ENCODE measurements around the gene HNRNPA1L2.
"Not testable (repeated sequence)": the region's sequence is repeated elsewhere in the genome, so short reads cannot be mapped to it uniquely, and the experiment has no call there.

HNRNPA1L2 gene

DNA sequence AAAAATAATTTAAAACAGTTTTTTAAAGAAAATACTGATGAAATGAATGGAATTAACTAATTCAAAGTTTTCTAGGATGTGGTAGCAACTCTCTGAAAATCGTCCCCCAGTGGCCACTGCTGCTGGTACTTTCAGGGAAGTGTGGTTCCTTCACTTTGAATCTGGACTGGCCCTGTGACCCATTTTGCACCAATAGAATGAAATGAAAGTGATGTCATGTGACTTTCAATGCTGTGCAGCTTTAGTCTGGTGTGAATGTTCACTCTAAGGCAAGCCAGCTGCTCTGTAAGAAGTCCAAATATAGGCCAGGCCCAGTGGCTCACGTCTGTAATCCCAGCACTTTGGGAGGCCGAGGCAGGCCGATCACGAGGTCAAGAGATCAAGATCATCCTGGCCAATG is 26.4 kb upstream of the HNRNPA1L2 start:
- Mint-ChIP-seq H3K9me3 (ENCODE audit: low read depth) (no peaks in the 10 kb centered on the region), H3K36me3 (no peaks in the 10 kb centered on the region), H3K27me3 (peaks cover 1% of the 10 kb centered on the region), H3K4me3 (peak overlapping the region; percentile 99), H3K4me1 (ENCODE audit: low read depth) (peaks cover 20% of the 10 kb centered on the region), H3K27ac (peak overlapping the region; percentile 54)

DNA sequence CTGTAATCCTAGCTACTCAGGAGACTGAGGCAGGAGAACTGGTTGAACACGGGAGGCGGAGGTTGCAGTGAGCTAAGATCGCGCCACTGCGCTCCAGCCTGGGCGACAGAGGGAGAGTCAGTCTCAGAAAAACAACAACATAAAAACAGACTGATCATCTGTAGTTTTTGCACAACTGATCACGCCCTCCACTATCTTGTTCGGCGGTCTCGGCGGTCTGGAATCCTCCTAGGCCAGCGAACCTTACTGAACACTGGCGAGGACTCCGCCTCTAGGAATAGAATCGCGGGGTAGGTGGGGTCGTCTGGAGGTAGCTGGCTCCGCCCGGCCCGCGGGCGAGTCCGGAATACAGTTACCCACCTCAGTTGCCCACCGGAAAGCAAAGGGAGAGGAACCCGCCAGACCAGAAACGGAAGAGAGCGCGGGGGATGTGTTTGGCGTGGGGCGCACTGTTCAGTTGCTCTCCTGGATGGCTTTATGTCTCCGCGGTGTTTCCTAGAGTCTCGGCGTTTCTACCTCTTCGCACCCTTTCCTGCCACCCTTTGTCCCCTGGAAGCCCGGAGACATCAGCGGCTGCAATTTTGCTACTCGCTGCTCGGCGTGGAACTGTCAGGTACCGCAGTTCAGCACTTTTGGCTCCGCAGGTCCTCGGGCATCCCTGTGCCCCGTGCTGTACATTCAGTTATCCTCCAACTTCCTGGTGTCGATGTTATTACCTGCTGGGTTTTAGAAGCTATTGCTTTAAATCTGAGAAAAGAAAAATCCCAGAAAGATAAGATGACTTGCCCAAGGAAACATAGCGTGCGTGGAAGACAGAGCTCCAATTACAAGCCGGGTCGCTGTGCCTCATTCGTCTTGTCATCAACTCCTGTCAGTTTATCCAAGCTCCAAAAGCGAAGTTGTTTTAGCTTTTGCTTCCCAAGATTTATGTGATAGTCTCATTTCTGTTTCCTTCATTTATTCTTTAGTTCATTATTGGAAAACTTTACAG is 24.9 kb upstream of the HNRNPA1L2 start:
- Mint-ChIP-seq H3K4me1 (ENCODE audit: low read depth) (peaks cover 30% of the 10 kb centered on the region), H3K27me3 (no peaks in the 10 kb centered on the region), H3K27ac (peak overlapping the region; percentile 96), H3K4me3 (peak overlapping the region; percentile 99), H3K36me3 (no peaks in the 10 kb centered on the region), H3K9me3 (ENCODE audit: low read depth) (no peaks in the 10 kb centered on the region)

GRCh38 chr13:52631083-52631690 is 11.0 kb upstream of the HNRNPA1L2 start:
- H3K27ac Mint-ChIP-seq; H3K27me3 Mint-ChIP-seq; H3K9me3 Mint-ChIP-seq (ENCODE audit: low read depth); H3K4me3 Mint-ChIP-seq; H3K4me1 Mint-ChIP-seq (ENCODE audit: low read depth); H3K36me3 Mint-ChIP-seq: not testable (repeated sequence)

DNA sequence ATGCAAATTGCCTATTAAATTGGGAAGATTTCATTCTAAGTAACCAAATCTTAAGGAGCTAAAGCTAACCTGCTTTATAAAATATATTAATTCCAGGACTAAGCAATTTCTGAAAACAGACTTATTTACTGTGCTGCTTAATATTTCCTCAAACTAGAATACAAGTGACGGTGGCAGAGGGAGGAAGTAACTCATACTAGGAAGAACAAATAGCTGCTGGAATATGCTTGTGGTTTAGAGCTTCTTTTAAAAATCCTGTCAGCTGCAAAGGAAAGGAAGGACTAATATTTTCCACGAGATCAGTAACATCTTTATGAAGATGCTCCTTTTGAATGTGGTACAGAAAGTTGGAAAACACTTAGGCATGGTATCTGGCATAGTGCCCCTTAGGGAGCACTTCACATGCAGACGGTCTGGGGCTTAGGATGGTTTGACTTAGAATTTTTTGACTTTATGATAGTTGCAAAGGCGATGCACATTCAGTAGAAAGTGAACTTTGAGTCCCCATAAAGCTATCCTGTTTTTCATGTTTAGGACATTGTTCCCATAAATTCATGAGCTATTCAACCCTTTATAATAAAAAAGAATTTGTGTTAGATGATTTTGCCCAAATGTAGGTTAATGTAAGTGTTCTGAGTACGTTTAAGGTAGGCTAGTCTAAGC is 3.4 kb upstream of the HNRNPA1L2 start:
- Mint-ChIP-seq H3K27me3 (no peaks in the 10 kb centered on the region), H3K4me1 (ENCODE audit: low read depth) (no peaks in the 10 kb centered on the region), H3K4me3 (no peak overlapping the region), H3K27ac (no peak overlapping the region), H3K36me3 (peaks cover 16% of the 10 kb centered on the region), H3K9me3 (ENCODE audit: low read depth) (no peaks in the 10 kb centered on the region)

GRCh38 chr13:52644108-52644507 is 1.9 kb downstream of the HNRNPA1L2 start:
- no peaks in the 10 kb centered on the region for H3K4me1 Mint-ChIP-seq (ENCODE audit: low read depth)
- H3K4me3 Mint-ChIP-seq = no peak overlapping the region
- H3K9me3 Mint-ChIP-seq (ENCODE audit: low read depth) = no peaks in the 10 kb centered on the region
- peaks cover 19% of the 10 kb centered on the region for H3K36me3 Mint-ChIP-seq
- no peak overlapping the region for H3K27ac Mint-ChIP-seq
- no peaks in the 10 kb centered on the region for H3K27me3 Mint-ChIP-seq

DNA sequence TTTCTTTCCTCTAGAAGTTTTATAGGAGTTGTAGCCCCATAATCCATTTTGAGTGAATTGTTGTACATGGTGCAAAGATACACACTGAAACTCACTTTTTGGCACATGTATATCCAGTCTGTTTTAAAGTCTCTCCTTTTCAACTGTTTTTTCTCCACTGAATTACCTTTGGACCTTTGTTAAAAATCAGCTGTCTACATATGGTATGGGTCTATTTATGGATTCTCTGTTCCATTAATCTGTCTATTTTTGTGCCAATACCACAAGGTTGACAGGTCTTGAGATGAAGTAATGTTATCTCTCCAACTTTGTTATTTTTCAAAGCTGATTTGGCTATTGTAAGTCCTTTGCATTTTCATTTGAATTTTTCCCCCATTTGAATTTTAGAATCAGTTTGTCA is 4.7 kb downstream of the HNRNPA1L2 start:
- Mint-ChIP-seq H3K9me3 (ENCODE audit: low read depth) (no peaks in the 10 kb centered on the region), H3K27me3 (no peaks in the 10 kb centered on the region), H3K4me1 (ENCODE audit: low read depth) (peaks cover 11% of the 10 kb centered on the region), H3K36me3 (peaks cover 12% of the 10 kb centered on the region), H3K4me3 (no peak overlapping the region), H3K27ac (no peak overlapping the region)

GRCh38 chr13:52650731-52651130 is 8.5 kb downstream of the HNRNPA1L2 start:
- H3K9me3 Mint-ChIP-seq (ENCODE audit: low read depth) = no peaks in the 10 kb centered on the region
- H3K36me3 Mint-ChIP-seq = peaks cover 11% of the 10 kb centered on the region
- H3K4me1 Mint-ChIP-seq (ENCODE audit: low read depth) = peaks cover 11% of the 10 kb centered on the region
- no peak overlapping the region for H3K4me3 Mint-ChIP-seq
- H3K27me3 Mint-ChIP-seq = no peaks in the 10 kb centered on the region
- H3K27ac Mint-ChIP-seq = no peak overlapping the region

DNA sequence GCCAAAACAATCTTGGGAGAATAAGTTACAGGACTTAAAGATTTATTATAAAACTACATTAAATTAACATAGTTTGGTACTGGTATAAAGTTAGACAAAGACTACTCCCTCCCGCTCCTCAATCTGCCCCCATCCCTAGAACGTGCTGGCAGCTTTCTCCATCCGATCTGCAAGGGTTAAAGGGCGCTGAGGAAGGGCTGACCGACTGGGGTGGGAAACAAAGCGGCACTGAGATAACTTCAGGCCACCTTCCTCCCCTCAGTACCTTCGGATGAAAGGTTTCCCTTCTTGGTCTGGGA is 9.6 kb downstream of the HNRNPA1L2 start:
- Mint-ChIP-seq H3K9me3 (ENCODE audit: low read depth) (no peaks in the 10 kb centered on the region), H3K36me3 (peaks cover 11% of the 10 kb centered on the region), H3K4me3 (no peak overlapping the region), H3K27me3 (no peaks in the 10 kb centered on the region), H3K27ac (no peak overlapping the region), H3K4me1 (ENCODE audit: low read depth) (peaks cover 11% of the 10 kb centered on the region)

DNA sequence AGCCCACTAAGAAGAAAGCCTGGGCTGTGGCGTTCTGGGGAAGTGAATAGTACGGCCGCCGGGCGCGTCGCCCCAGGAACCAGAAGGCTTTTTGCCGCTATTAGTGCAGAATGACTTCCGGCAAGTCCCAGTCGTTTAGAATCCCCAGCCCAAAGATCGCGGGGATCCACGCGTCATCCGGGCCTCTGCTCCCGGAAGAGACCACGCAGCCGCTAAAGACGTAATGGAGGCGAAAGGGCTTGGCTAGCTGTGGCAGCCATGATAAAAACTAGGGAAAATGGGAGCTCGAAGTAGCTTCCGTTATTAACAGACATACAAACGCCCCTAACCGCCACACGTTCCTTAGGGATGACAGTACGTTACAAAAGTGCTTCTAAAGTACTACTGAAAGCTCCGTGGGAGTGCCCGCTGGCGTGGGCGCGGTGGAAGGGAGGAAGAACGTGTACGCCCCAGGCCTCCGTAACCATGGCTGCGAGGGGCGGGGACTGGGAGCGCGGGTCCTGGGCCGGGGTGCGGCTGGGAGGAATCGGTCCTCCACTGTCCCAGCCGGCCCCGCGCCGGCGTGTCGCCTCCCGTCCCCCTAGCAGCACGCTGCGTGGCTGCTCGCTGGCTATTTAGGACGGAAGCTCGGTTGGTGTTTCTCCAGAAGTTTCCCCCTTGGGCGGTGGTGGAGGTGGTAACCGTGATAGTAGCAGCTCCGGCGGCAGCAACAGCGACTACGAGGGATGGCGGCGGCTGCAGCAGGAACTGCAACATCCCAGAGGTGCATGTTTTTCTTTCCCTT is 10.2 kb downstream of the HNRNPA1L2 start, which contains the start of gene SUGT1:
TSS of gene SUGT1 (plus strand) at position 641 of the 784 bp plus-strand sequence. CDS start at position 726, 85 bp downstream.
- H3K4me1 Mint-ChIP-seq (ENCODE audit: low read depth) = peaks cover 11% of the 10 kb centered on the region
- no peaks in the 10 kb centered on the region for H3K9me3 Mint-ChIP-seq (ENCODE audit: low read depth)
- H3K36me3 Mint-ChIP-seq = peaks cover 11% of the 10 kb centered on the region
- H3K4me3 Mint-ChIP-seq = no peak within 1 kb of the TSS
- H3K27ac Mint-ChIP-seq = no peak within 1 kb of the TSS
- H3K27me3 Mint-ChIP-seq = no peaks in the 10 kb centered on the region

GRCh38 chr13:52652980-52653303 is 10.7 kb downstream of the HNRNPA1L2 start:
- Mint-ChIP-seq H3K4me3 (no peak overlapping the region), H3K4me1 (ENCODE audit: low read depth) (peaks cover 11% of the 10 kb centered on the region), H3K27ac (no peak overlapping the region), H3K9me3 (ENCODE audit: low read depth) (no peaks in the 10 kb centered on the region), H3K36me3 (peaks cover 11% of the 10 kb centered on the region), H3K27me3 (no peaks in the 10 kb centered on the region)

DNA sequence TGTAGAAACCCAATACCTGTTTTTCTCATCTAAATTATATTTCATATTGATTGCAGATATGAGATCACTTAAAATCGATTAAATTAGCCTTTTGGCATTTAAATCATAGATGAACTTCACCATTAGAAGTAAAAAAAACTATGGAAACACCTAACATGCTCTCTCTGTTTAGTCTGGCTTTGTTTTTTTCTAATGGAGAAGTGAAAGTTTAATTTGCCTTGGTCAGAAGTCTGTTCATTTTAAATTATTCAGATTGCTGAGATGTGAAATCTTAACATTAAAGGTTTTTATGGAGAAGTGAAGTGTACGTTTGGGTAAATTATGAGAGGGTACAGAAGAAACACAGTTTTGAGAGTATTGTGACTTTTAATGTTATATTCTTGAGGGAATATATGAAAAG is 17.1 kb downstream of the HNRNPA1L2 start:
- Mint-ChIP-seq H3K4me3 (no peak overlapping the region), H3K4me1 (ENCODE audit: low read depth) (no peaks in the 10 kb centered on the region), H3K27me3 (no peaks in the 10 kb centered on the region), H3K9me3 (ENCODE audit: low read depth) (no peaks in the 10 kb centered on the region), H3K36me3 (peaks cover 9% of the 10 kb centered on the region), H3K27ac (no peak overlapping the region)

- peak overlapping the region; percentile 16 for H3K27ac Mint-ChIP-seq
- H3K27me3 Mint-ChIP-seq = no peaks in the 10 kb centered on the region
- H3K4me3 Mint-ChIP-seq = no peak overlapping the region
- H3K4me1 Mint-ChIP-seq (ENCODE audit: low read depth) = peaks cover 7% of the 10 kb centered on the region
- no peaks in the 10 kb centered on the region for H3K9me3 Mint-ChIP-seq (ENCODE audit: low read depth)
- peaks cover 11% of the 10 kb centered on the region for H3K36me3 Mint-ChIP-seq
These were observed 22.0 kb downstream of the HNRNPA1L2 start for GRCh38 chr13:52664272-52664671.

DNA sequence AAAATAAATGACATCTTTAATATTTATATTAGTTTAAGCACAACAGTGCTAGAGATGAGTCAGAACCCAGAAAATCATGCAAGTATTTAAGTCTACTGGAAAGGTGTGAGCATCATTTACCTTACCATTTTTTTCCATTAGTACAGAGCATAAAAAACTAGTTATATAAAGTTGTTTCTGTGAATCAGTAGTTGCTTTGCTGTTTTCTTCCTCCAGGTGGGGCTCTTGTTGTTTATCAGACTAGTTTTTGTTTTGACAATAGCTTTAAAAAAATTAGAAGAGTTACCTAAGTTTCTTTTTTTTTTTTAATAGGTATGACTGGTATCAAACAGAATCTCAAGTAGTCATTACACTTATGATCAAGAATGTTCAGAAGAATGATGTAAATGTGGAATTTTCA is 23.1 kb downstream of the HNRNPA1L2 start:
- Mint-ChIP-seq H3K27ac (peak overlapping the region; percentile 41), H3K9me3 (ENCODE audit: low read depth) (no peaks in the 10 kb centered on the region), H3K36me3 (peaks cover 9% of the 10 kb centered on the region), H3K27me3 (no peaks in the 10 kb centered on the region), H3K4me1 (ENCODE audit: low read depth) (peaks cover 7% of the 10 kb centered on the region), H3K4me3 (no peak overlapping the region)

- Mint-ChIP-seq H3K9me3 (ENCODE audit: low read depth) (no peaks in the 10 kb centered on the region), H3K4me3 (no peak overlapping the region), H3K27ac (no peak overlapping the region), H3K36me3 (peaks cover 4% of the 10 kb centered on the region), H3K27me3 (no peaks in the 10 kb centered on the region), H3K4me1 (ENCODE audit: low read depth) (peaks cover 8% of the 10 kb centered on the region)
These were observed 27.4 kb downstream of the HNRNPA1L2 start for GRCh38 chr13:52669677-52670076.

DNA sequence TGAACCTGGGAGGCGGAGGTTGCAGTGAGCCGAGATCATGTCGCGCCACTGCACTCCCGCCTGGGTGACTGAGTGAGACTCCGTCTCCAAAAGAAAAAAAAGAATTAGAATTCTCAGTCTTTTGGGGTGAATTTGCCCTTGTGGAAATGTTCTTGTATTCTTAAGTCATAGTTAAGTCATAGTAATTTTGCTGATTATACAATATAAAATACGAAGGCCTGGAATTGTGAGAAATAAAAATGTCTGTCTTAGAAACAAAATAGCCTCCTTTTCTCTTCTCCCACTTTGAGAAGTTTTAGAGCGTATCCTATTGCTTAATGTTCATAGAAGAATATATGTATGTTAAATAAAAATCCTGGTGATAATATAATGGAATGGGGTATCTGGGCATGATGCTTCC is 28.5 kb downstream of the HNRNPA1L2 start:
- no peaks in the 10 kb centered on the region for H3K9me3 Mint-ChIP-seq (ENCODE audit: low read depth)

More for the DNA sequence above, 28.5 kb downstream of the HNRNPA1L2 start:
- H3K27ac Mint-ChIP-seq = no peak overlapping the region
- peaks cover 4% of the 10 kb centered on the region for H3K36me3 Mint-ChIP-seq
- H3K27me3 Mint-ChIP-seq = no peaks in the 10 kb centered on the region
- peaks cover 10% of the 10 kb centered on the region for H3K4me1 Mint-ChIP-seq (ENCODE audit: low read depth)
- no peak overlapping the region for H3K4me3 Mint-ChIP-seq
